AG04449 (cell line): ENCODE results near the gene GJA1.

ENCODE experiments used
- CTCF ChIA-PET: fragments of 350-600 bp; formaldehyde crosslinking; extraction: SDS; loops from one replicate; lab custom pipeline; 2021; ENCODE audit warnings: antibody characterized with exemption; lab: Yijun Ruan, JAX
- POLR2A ChIA-PET: fragments of 400-600, 350-600 bp; formaldehyde crosslinking; extraction: SDS; loops from one replicate; lab custom pipeline; 2020; ENCODE audit warnings: antibody characterized with exemption, inconsistent platforms; lab: Yijun Ruan, JAX
- DNase-seq: peaks from one replicate; pipeline ENCODE4 v3.0.0-alpha.2; 2010; ENCODE audit warnings: low read depth, low spot score
- H3K4me3 ChIP-seq: 2 replicates; pipeline ENCODE4 v1.5.1; 2011; ENCODE audit warnings: low read depth, mild to moderate bottlenecking, control low read depth, low read length
- TF ChIP-seq, protein P1 (sequence below): IDR thresholded peaks from one replicate; pipeline ENCODE4 v1.5.1; 2011; ENCODE audit warnings: mild to moderate bottlenecking, moderate library complexity, low read length, control low read depth, inconsistent platforms; ENCODE audit not compliant: insufficient read depth; ENCODE audit errors: missing control alignments

GJA1 gene

GRCh38 chr6:121451250-121451649, 15.8 kb downstream of the GJA1 start:
- TF ChIP-seq, protein P1, sequence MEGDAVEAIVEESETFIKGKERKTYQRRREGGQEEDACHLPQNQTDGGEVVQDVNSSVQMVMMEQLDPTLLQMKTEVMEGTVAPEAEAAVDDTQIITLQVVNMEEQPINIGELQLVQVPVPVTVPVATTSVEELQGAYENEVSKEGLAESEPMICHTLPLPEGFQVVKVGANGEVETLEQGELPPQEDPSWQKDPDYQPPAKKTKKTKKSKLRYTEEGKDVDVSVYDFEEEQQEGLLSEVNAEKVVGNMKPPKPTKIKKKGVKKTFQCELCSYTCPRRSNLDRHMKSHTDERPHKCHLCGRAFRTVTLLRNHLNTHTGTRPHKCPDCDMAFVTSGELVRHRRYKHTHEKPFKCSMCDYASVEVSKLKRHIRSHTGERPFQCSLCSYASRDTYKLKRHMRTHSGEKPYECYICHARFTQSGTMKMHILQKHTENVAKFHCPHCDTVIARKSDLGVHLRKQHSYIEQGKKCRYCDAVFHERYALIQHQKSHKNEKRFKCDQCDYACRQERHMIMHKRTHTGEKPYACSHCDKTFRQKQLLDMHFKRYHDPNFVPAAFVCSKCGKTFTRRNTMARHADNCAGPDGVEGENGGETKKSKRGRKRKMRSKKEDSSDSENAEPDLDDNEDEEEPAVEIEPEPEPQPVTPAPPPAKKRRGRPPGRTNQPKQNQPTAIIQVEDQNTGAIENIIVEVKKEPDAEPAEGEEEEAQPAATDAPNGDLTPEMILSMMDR: no peak
- no peak for DNase-seq
- ChIA-PET POLR2A (no interaction called here), CTCF (no interaction called here)
- H3K4me3 ChIP-seq: no peak overlapping the region

DNA sequence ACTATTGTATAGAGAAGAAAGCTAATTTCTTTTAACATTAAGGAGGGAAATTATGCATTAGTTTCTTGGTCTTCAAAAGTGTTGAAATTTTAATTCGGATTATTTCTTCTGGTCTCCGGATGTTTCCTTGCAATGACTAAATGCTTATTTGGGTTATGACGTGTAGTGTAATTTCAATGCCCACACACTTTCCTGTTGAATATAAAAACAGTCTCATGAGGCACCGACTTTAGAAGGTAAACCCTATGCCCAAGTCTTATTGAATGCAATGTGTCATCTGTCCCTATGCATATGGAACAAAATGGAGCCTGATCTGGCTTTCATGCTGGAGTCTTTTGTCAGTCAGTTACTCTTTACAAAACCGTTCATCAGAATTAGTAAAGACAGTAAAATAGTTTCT, 17.7 kb downstream of the GJA1 start:
- ChIA-PET POLR2A (interaction anchor here (0.8 to 1.1 kb wide), 2 partner anchors 8 to 17 kb away, joined by 3 read pairs; no protein-coding TSS in a partner anchor), CTCF (interaction anchor here (1.6 kb wide), 1 partner anchor 397 kb away, joined by 5 read pairs; no protein-coding TSS in a partner anchor)
- H3K4me3 ChIP-seq: no peak overlapping the region
- TF ChIP-seq, protein P1: no peak
- no peak for DNase-seq

- ChIA-PET CTCF (interaction anchor here (1.8 kb wide), 1 partner anchor 30 kb away, joined by 5 read pairs; no protein-coding TSS in a partner anchor), POLR2A (no interaction called here)
- no peak for DNase-seq
- H3K4me3 ChIP-seq: no peak overlapping the region
- TF ChIP-seq, protein P1: no peak
These were observed 24.7 kb downstream of the GJA1 start for GRCh38 chr6:121460170-121460569.

DNA sequence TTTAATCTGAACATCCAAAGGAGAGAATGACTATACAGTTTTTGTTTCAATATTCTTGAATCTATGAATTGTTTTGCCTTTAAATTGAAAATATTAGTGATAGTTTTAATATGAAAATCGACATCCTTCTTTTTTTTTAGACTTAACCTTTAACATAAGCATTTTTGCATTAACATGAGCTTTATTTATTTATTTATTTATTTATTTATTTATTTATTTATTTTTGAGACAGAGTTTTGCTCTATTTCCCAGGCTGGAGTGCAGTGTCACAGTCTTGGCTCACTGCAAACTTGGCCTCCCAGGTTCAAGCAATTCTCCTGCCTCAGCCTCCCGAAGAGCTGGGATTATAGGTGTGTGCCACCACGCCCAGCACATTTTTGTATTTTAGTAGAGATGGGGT, 27.6 kb downstream of the GJA1 start:
- DNase-seq: no peak
- TF ChIP-seq, protein P1: no peak
- no peak overlapping the region for H3K4me3 ChIP-seq
- CTCF ChIA-PET: interaction anchor here (1.4 kb wide), 1 partner anchor 10 kb away, joined by 4 read pairs; no protein-coding TSS in a partner anchor
- POLR2A ChIA-PET: no interaction called here

- ChIA-PET CTCF (no interaction called here), POLR2A (no interaction called here)
- no peak overlapping the region for H3K4me3 ChIP-seq
- DNase-seq: no peak
- TF ChIP-seq, protein P1: no peak
These were observed 29.7 kb downstream of the GJA1 start for GRCh38 chr6:121465101-121465500.

- POLR2A ChIA-PET: no interaction called here
- CTCF ChIA-PET: interaction anchor here (1.1 kb wide), 1 partner anchor 9 kb away, joined by 3 read pairs; no protein-coding TSS in a partner anchor
- TF ChIP-seq, protein P1: no peak
- H3K4me3 ChIP-seq: no peak overlapping the region
- no peak for DNase-seq
These were observed 44.1 kb downstream of the GJA1 start for GRCh38 chr6:121479486-121480098.
